Astrocyte (in vitro differentiated cells and primary cell): Measurements from ENCODE around the gene HSD17B8. TPM values are rescaled to one million over a fixed set of nuclear protein-coding genes. Genes with fewer than 3 reads are reported as not detected.

ENCODE experiments used
- DNase-seq: peaks from one replicate; pipeline ENCODE4 v3.0.0-alpha.2; 2010; ENCODE audit warnings: low read depth
- FAIRE-seq: peaks from 2 replicates; lab custom pipeline; 2011; peaks lifted over from hg19 to GRCh38; lab: Jason Lieb, UNC
- H2AFZ ChIP-seq: 2 replicates; pipeline ENCODE4 v1.6.0; 2012; ENCODE audit warnings: low read depth, low read length, inconsistent platforms
- H3K27ac ChIP-seq: 2 replicates; pipeline ENCODE4 v1.5.1; 2011; ENCODE audit warnings: low read depth, low read length, inconsistent platforms
- H3K27me3 ChIP-seq: 2 replicates; pipeline ENCODE4 v1.6.0; 2011; ENCODE audit warnings: low read length, inconsistent platforms; ENCODE audit not compliant: insufficient read depth
- H3K36me3 ChIP-seq: 2 replicates; pipeline ENCODE4 v1.5.1; 2011; ENCODE audit warnings: low read length, inconsistent platforms; ENCODE audit not compliant: insufficient read depth
- H3K4me1 ChIP-seq: 2 replicates; pipeline ENCODE4 v1.5.1; 2011; ENCODE audit warnings: low read length, inconsistent platforms; ENCODE audit not compliant: insufficient read depth
- H3K4me2 ChIP-seq: 2 replicates; pipeline ENCODE4 v1.6.0; 2012; ENCODE audit warnings: low read length, inconsistent platforms
- H3K4me3 ChIP-seq: 2 replicates; pipeline ENCODE4 v1.5.1; 2011; ENCODE audit warnings: low read depth, mild to moderate bottlenecking, low read length, inconsistent platforms; ENCODE audit not compliant: insufficient read depth
- H3K79me2 ChIP-seq: 2 replicates; pipeline ENCODE4 v1.6.0; 2012; ENCODE audit warnings: mild to moderate bottlenecking, low read length, inconsistent platforms; ENCODE audit not compliant: insufficient read depth
- H3K9ac ChIP-seq: 2 replicates; pipeline ENCODE4 v1.6.0; 2012; ENCODE audit warnings: mild to moderate bottlenecking, low read length, inconsistent platforms
- H3K9me3 ChIP-seq: 2 replicates; pipeline ENCODE4 v1.5.1; 2012; ENCODE audit warnings: low read depth, mild to moderate bottlenecking, low read length, inconsistent platforms; ENCODE audit not compliant: insufficient read depth
- H4K20me1 ChIP-seq: 2 replicates; pipeline ENCODE4 v1.6.0; 2012; ENCODE audit warnings: low read length, inconsistent platforms; ENCODE audit not compliant: insufficient read depth
- H3K27ac Mint-ChIP-seq: one replicate; pipeline ENCODE4 v1.8.0; 2021; ENCODE audit warnings: mild to moderate bottlenecking, mixed read lengths; ENCODE audit not compliant: unreplicated experiment
- H3K27me3 Mint-ChIP-seq: one replicate; pipeline ENCODE4 v1.8.0; 2021; ENCODE audit warnings: low read depth, mixed read lengths; ENCODE audit not compliant: unreplicated experiment
- H3K36me3 Mint-ChIP-seq: one replicate; pipeline ENCODE4 v1.8.0; 2021; ENCODE audit warnings: low read depth, mixed read lengths; ENCODE audit not compliant: unreplicated experiment
- H3K4me1 Mint-ChIP-seq: one replicate; pipeline ENCODE4 v1.8.0; 2021; ENCODE audit warnings: low read depth, mixed read lengths; ENCODE audit not compliant: unreplicated experiment
- H3K4me3 Mint-ChIP-seq: one replicate; pipeline ENCODE4 v1.8.0; 2021; ENCODE audit warnings: mild to moderate bottlenecking, moderate library complexity, mixed read lengths; ENCODE audit not compliant: unreplicated experiment
- H3K9me3 Mint-ChIP-seq: one replicate; pipeline ENCODE4 v1.8.0; 2021; ENCODE audit warnings: mild to moderate bottlenecking, mixed read lengths; ENCODE audit not compliant: unreplicated experiment
- EZH2 ChIP-seq: IDR thresholded peaks from 2 replicates; pipeline ENCODE4 v1.6.1; 2012; ENCODE audit warnings: mild to moderate bottlenecking, low read length, inconsistent platforms; ENCODE audit not compliant: insufficient read depth
- total RNA-seq: library from RNA; stranded (reverse); gene quantifications from 2 replicates; pipeline ENCODE4 v1.2.1, GENCODE V29; 2021
- TF ChIP-seq, protein P1 (sequence below): IDR thresholded peaks from 2 replicates; pipeline ENCODE4 v1.5.1; 2011; ENCODE audit warnings: low read depth, mild to moderate bottlenecking, inconsistent platforms, low read length, moderate library complexity; ENCODE audit not compliant: insufficient read depth

Gene HSD17B8
- total RNA-seq, 1 donor from 2014 or later, result 2.1 TPM

DNA sequence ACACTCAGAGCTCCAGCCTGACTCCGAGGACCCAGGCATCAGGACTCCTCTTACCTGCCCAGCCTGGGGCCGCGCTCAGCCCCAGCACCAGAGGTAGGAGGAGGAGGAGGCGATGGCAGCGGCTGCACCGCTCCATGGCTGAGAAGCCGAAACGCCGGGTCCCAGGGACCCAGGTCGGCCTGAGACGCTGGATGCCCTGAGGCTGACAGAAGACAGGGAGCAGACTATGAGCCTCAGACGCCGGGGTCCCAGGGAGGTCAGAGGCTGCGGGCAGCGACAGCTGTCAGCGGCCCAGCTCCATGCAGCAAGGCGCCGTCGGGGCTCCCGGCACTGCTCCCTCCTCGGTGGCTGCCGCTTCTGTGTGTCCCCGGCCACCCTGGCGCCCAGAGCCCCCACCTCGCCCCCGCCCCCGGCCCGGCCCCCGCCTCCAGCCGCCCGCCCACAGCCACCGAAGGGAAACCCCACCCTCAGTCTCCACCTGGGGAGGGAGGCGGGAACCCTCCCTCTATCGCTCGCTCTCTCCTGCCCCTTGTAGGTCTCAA is 12.3 kb upstream of the HSD17B8 start, which contains the start of gene COL11A2:
TSS of gene COL11A2 (minus strand) at position 363 of the 542 bp plus-strand sequence. CDS start at position 136, 227 bp downstream.
- Histone ChIP-seq H3K79me2 (peaks cover 5% of the 10 kb centered on the region), H4K20me1 (peaks cover 40% of the 10 kb centered on the region), H3K4me2 (peak within 1 kb of the TSS; percentile 86), H3K27ac (no peak within 1 kb of the TSS), H2AFZ (peak within 1 kb of the TSS; percentile 52), H3K36me3 (peaks cover 29% of the 10 kb centered on the region), H3K4me1 (no peaks in the 10 kb centered on the region), H3K4me3 (peak within 1 kb of the TSS; percentile 51), H3K9me3 (no peaks in the 10 kb centered on the region), H3K27me3 (peaks cover 13% of the 10 kb centered on the region), H3K9ac (peak within 1 kb of the TSS; percentile 56)
- Mint-ChIP-seq H3K36me3 (peaks cover 20% of the 10 kb centered on the region), H3K9me3 (peaks cover 2% of the 10 kb centered on the region), H3K27me3 (peaks cover 28% of the 10 kb centered on the region), H3K4me3 (peak within 1 kb of the TSS; percentile 75), H3K4me1 (peaks cover 8% of the 10 kb centered on the region), H3K27ac (peak within 1 kb of the TSS; percentile 27)
- TF ChIP-seq EZH2, result no peak
- TF ChIP-seq, protein P1, sequence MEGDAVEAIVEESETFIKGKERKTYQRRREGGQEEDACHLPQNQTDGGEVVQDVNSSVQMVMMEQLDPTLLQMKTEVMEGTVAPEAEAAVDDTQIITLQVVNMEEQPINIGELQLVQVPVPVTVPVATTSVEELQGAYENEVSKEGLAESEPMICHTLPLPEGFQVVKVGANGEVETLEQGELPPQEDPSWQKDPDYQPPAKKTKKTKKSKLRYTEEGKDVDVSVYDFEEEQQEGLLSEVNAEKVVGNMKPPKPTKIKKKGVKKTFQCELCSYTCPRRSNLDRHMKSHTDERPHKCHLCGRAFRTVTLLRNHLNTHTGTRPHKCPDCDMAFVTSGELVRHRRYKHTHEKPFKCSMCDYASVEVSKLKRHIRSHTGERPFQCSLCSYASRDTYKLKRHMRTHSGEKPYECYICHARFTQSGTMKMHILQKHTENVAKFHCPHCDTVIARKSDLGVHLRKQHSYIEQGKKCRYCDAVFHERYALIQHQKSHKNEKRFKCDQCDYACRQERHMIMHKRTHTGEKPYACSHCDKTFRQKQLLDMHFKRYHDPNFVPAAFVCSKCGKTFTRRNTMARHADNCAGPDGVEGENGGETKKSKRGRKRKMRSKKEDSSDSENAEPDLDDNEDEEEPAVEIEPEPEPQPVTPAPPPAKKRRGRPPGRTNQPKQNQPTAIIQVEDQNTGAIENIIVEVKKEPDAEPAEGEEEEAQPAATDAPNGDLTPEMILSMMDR, result no peak
- no peak for FAIRE-seq
- DNase-seq, result no peak

DNA sequence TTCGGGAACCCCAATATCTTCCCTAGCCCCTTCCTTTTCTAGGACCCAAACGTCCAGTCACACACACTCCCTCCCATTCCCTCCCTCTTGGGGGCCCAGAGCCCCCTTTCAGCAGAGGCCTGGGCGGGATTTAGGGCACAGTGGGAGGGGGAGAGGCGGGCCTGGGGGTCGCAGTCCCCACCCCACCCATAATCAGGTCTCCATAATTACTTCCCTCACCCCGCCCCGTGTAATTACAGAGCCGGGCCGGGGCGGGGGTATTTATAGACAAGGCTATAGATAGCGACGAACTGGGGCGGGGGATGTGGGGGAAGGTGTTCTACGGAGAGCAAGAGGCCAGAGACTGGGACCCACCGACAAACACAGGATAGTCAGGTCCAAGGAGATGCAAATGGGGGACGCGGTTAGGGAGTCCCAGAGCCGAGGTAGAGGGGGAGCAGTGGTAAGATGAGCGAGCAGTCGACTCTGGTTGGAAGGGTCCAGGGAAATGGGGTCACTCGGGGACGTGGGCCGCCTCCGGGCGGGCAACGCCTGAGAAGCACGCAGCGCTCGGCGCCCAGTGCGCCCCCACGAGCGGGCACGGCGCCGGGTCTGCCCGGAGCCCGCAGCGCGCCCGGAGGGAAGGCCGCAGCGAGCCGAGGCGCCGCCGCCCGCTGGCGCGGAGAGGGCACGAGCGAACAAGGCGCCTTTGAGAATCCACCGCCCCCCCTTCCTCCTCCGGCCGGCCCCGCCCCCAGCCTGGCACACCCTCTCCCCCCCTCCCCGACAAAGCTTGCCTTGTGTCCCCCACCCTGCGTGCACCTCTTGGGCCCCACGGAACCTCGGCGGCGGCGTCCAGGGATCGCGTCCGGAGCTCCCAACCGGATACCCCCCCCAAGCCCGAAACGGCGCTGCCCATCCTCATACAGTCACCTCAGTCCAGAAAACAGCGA is 11.5 kb upstream of the HSD17B8 start:
- Mint-ChIP-seq H3K9me3 (peaks cover 2% of the 10 kb centered on the region), H3K4me3 (peak overlapping the region; percentile 75), H3K27me3 (peaks cover 25% of the 10 kb centered on the region), H3K36me3 (peaks cover 23% of the 10 kb centered on the region), H3K27ac (peak overlapping the region; percentile 27), H3K4me1 (peaks cover 13% of the 10 kb centered on the region)
- Histone ChIP-seq H3K4me3 (peak overlapping the region; percentile 51), H3K27me3 (peaks cover 13% of the 10 kb centered on the region), H3K9ac (peak overlapping the region; percentile 56), H3K36me3 (peaks cover 30% of the 10 kb centered on the region), H3K79me2 (peaks cover 10% of the 10 kb centered on the region), H3K27ac (no peak overlapping the region), H4K20me1 (peaks cover 48% of the 10 kb centered on the region), H3K9me3 (no peaks in the 10 kb centered on the region), H3K4me2 (peak overlapping the region; percentile 86), H3K4me1 (no peaks in the 10 kb centered on the region), H2AFZ (peak overlapping the region; percentile 52)
- DNase-seq, result no peak
- TF ChIP-seq, protein P1, result no peak
- peak; percentile 58 for TF ChIP-seq EZH2
- FAIRE-seq, result no peak
